ENCODE results near the gene DLG2.

GRCh38 chr11:83473743-83474142 lies 2153.4 kb downstream of the DLG2 start:
- TF ChIP-seq, protein P1, sequence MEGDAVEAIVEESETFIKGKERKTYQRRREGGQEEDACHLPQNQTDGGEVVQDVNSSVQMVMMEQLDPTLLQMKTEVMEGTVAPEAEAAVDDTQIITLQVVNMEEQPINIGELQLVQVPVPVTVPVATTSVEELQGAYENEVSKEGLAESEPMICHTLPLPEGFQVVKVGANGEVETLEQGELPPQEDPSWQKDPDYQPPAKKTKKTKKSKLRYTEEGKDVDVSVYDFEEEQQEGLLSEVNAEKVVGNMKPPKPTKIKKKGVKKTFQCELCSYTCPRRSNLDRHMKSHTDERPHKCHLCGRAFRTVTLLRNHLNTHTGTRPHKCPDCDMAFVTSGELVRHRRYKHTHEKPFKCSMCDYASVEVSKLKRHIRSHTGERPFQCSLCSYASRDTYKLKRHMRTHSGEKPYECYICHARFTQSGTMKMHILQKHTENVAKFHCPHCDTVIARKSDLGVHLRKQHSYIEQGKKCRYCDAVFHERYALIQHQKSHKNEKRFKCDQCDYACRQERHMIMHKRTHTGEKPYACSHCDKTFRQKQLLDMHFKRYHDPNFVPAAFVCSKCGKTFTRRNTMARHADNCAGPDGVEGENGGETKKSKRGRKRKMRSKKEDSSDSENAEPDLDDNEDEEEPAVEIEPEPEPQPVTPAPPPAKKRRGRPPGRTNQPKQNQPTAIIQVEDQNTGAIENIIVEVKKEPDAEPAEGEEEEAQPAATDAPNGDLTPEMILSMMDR (conservative IDR thresholded peaks at IDR 0.05; ENCODE audit: low read length) = no peak
- TF ChIP-seq EZH2phosphoT487 (IDR thresholded peaks at IDR 0.05; ENCODE audit: borderline replicate concordance, low read depth, low read length) = no peak
